HEK293 (cell line): ENCODE data around the gene RPS27A.

Experiments
- CTCF ChIA-PET: fragments of 350-600 bp; formaldehyde crosslinking; extraction: SDS; loops from one replicate; lab custom pipeline; 2021; ENCODE audit warnings: antibody characterized with exemption; lab: Yijun Ruan, JAX
- POLR2A ChIA-PET: fragments of 300-600 bp; formaldehyde crosslinking; extraction: SDS; loops from one replicate; lab custom pipeline; 2020; ENCODE audit warnings: antibody characterized with exemption, inconsistent platforms; lab: Yijun Ruan, JAX
- H3K27ac ChIP-seq: fragments of 200-500 bp; sonication (Bioruptor generic); 2 replicates; pipeline ENCODE4 v1.5.1; 2014; ENCODE audit warnings: low read depth, low read length, control low read depth, inconsistent platforms; ENCODE audit errors: extremely low read depth
- H3K36me3 ChIP-seq, 2 experiments: fragments of 200-500 bp in 1 of 2; sonication (Bioruptor generic) in 1 of 2; 1 replicate in 1 of 2; 2 replicates in 1 of 2; pipeline ENCODE4 v1.5.1; 2014 to 2017; ENCODE audit warnings: inconsistent platforms in 2 of 2, low read length in 2 of 2; ENCODE audit not compliant: control insufficient read depth in 2 of 2, insufficient read depth in 1 of 2
- H3K4me1 ChIP-seq: fragments of 200-500 bp; sonication (Bioruptor generic); 2 replicates; pipeline ENCODE4 v1.5.1; 2014; ENCODE audit warnings: mild to moderate bottlenecking, low read length, inconsistent platforms; ENCODE audit not compliant: control insufficient read depth, insufficient read depth
- H3K4me3 ChIP-seq: 2 replicates; pipeline ENCODE4 v1.5.1; 2011; ENCODE audit warnings: low read depth, mild to moderate bottlenecking, control low read depth, low read length, moderate library complexity
- H3K9me3 ChIP-seq: fragments of 200-500 bp; sonication (Bioruptor generic); 2 replicates; pipeline ENCODE4 v1.5.1; 2014; ENCODE audit warnings: low read depth, low read length, inconsistent platforms; ENCODE audit not compliant: control insufficient read depth, insufficient read depth
- ATF2 ChIP-seq: fragments of 450-650 bp; formaldehyde crosslinking; IDR thresholded peaks from 2 replicates; pipeline ENCODE4 v1.5.1; 2016; ENCODE audit warnings: missing biosample characterization, missing genetic modification characterization, low read depth
- CTCF ChIP-seq: fragments of 450-650 bp; formaldehyde crosslinking; IDR thresholded peaks from 2 replicates; pipeline ENCODE4 v1.5.1; 2016; ENCODE audit warnings: missing biosample characterization, missing genetic modification characterization
- HIC1 ChIP-seq: fragments of 450-650 bp; formaldehyde crosslinking; IDR thresholded peaks from 2 replicates; pipeline ENCODE4 v1.5.1; 2016; ENCODE audit warnings: missing biosample characterization, missing genetic modification characterization
- PRDM2 ChIP-seq: fragments of 450-650 bp; formaldehyde crosslinking; IDR thresholded peaks from 2 replicates; pipeline ENCODE4 v1.5.1; 2016; ENCODE audit warnings: missing biosample characterization, missing genetic modification characterization, borderline replicate concordance
- ZBTB10 ChIP-seq: fragments of 450-650 bp; formaldehyde crosslinking; IDR thresholded peaks from 2 replicates; pipeline ENCODE4 v1.5.1; 2016; ENCODE audit warnings: missing biosample characterization, missing genetic modification characterization
- ZBTB26 ChIP-seq: fragments of 450-650 bp; formaldehyde crosslinking; optimal IDR thresholded peaks from 2 replicates; pipeline ENCODE3; 2016; ENCODE audit warnings: missing biosample characterization, mild to moderate bottlenecking, missing genetic modification characterization
- ZNF133 ChIP-seq: fragments of 450-650 bp; formaldehyde crosslinking; IDR thresholded peaks from 2 replicates; pipeline ENCODE4 v1.5.1; 2016; ENCODE audit warnings: missing biosample characterization, missing genetic modification characterization
- ZNF157 ChIP-seq: fragments of 450-650 bp; formaldehyde crosslinking; IDR thresholded peaks from 2 replicates; pipeline ENCODE4 v1.5.1; 2016; ENCODE audit warnings: missing biosample characterization, missing genetic modification characterization
- ZNF19 ChIP-seq: fragments of 450-650 bp; formaldehyde crosslinking; IDR thresholded peaks from 2 replicates; pipeline ENCODE4; 2016; ENCODE audit warnings: missing biosample characterization, missing genetic modification characterization, low read depth
- ZNF2 ChIP-seq: fragments of 450-650 bp; formaldehyde crosslinking; IDR thresholded peaks from 2 replicates; pipeline ENCODE4 v1.5.1; 2016; ENCODE audit warnings: missing biosample characterization, missing genetic modification characterization
- ZNF214 ChIP-seq: fragments of 450-650 bp; formaldehyde crosslinking; IDR thresholded peaks from 2 replicates; pipeline ENCODE4 v1.5.1; 2017; ENCODE audit warnings: missing biosample characterization, mild to moderate bottlenecking, missing genetic modification characterization, borderline replicate concordance
- ZNF23 ChIP-seq: fragments of 450-650 bp; formaldehyde crosslinking; IDR thresholded peaks from 2 replicates; pipeline ENCODE4 v1.5.1; 2016; ENCODE audit warnings: missing biosample characterization, missing genetic modification characterization, borderline replicate concordance
- ZNF239 ChIP-seq: fragments of 450-650 bp; formaldehyde crosslinking; IDR thresholded peaks from 2 replicates; pipeline ENCODE4 v1.5.1; 2016; ENCODE audit warnings: missing biosample characterization, missing genetic modification characterization
- ZNF248 ChIP-seq: fragments of 450-650 bp; formaldehyde crosslinking; IDR thresholded peaks from 2 replicates; pipeline ENCODE4 v1.5.1; 2017; ENCODE audit warnings: missing biosample characterization, missing genetic modification characterization
- ZNF416 ChIP-seq: fragments of 450-650 bp; formaldehyde crosslinking; IDR thresholded peaks from 2 replicates; pipeline ENCODE4 v1.5.1; 2016; ENCODE audit warnings: missing biosample characterization, missing genetic modification characterization
- ZNF513 ChIP-seq: fragments of 450-650 bp; IDR thresholded peaks from 2 replicates; pipeline ENCODE4 v1.5.1; 2018; ENCODE audit warnings: missing biosample characterization, missing genetic modification characterization
- ZNF548 ChIP-seq: fragments of 450-650 bp; formaldehyde crosslinking; IDR thresholded peaks from 2 replicates; pipeline ENCODE4 v1.5.1; 2016; ENCODE audit warnings: missing biosample characterization, missing genetic modification characterization
- ZNF560 ChIP-seq: fragments of 450-650 bp; formaldehyde crosslinking; IDR thresholded peaks from 2 replicates; pipeline ENCODE4 v1.5.1; 2017; ENCODE audit warnings: missing biosample characterization, missing genetic modification characterization, borderline replicate concordance

RPS27A gene

GRCh38 chr2:55229221-55229620 is 3.3 kb upstream of the RPS27A start:
- POLR2A ChIA-PET: no interaction called here
- H3K36me3 ChIP-seq: peaks cover 7 to 44% of the 10 kb centered on the region in 2 experiments; a peak in 2 of 3 replicates
- H3K4me3 ChIP-seq: no peak overlapping the region
- 0 out of 2 replicates have a peak, but pooled peaks cover 5% of the 10 kb centered on the region for H3K4me1 ChIP-seq
- H3K9me3 ChIP-seq: no peaks in the 10 kb centered on the region
- CTCF ChIA-PET: interaction anchor here (0.6 kb wide), 1 partner anchor 180 kb away, joined by 4 read pairs; no protein-coding TSS in a partner anchor
- no peak overlapping the region for H3K27ac ChIP-seq
- TF ChIP-seq ZNF560 (tag by site-specific recombination): no peak
- no peak for TF ChIP-seq HIC1
- no peak for TF ChIP-seq ZNF157 (tag by site-specific recombination)
- TF ChIP-seq ZNF513 (tag by site-specific recombination): no peak
- no peak for TF ChIP-seq ZNF133 (tag by site-specific recombination)
- TF ChIP-seq ZNF2 (tag by site-specific recombination): no peak
- TF ChIP-seq ZNF239: no peak
- no peak for TF ChIP-seq ZNF19 (tag by site-specific recombination)
- TF ChIP-seq ZNF248 (tag by site-specific recombination): no peak
- no peak for TF ChIP-seq ZBTB26
- no peak for TF ChIP-seq ZNF416 (tag by site-specific recombination)
- TF ChIP-seq CTCF: no peak
- no peak for TF ChIP-seq ZNF23
- TF ChIP-seq ZNF214 (tag by site-specific recombination): no peak
- no peak for TF ChIP-seq ATF2 (tag by site-specific recombination)
- TF ChIP-seq ZBTB10 (tag by site-specific recombination): no peak
- no peak for TF ChIP-seq PRDM2
- no peak for TF ChIP-seq ZNF548
